ENCODE results near the gene ZNF768.
"Not testable (repeated sequence)": the region's sequence is repeated elsewhere in the genome, so short reads cannot be mapped to it uniquely, and the experiment has no call there.

The ZNF768 gene

DNA sequence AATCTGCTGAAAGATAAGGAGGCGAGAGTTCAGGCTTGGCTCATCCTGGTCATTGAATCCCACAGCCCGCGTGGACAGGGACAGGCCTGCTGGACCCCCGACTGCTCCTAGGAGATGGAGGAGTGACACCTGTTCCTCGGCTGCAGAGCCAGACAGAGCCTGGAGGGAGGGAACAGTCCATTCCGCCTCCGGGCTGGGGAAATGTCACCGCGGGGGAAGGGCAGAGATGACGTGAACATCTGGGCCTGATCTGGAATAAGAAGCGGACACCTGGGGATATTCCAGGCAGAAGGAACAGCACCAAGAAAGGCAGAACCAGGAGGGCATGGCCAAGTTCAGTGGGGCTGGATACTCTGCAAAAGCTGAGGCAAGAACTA is 6.8 kb upstream of the ZNF768 start:
- DNase-seq (ENCODE audit: low spot score), result no peak

DNA sequence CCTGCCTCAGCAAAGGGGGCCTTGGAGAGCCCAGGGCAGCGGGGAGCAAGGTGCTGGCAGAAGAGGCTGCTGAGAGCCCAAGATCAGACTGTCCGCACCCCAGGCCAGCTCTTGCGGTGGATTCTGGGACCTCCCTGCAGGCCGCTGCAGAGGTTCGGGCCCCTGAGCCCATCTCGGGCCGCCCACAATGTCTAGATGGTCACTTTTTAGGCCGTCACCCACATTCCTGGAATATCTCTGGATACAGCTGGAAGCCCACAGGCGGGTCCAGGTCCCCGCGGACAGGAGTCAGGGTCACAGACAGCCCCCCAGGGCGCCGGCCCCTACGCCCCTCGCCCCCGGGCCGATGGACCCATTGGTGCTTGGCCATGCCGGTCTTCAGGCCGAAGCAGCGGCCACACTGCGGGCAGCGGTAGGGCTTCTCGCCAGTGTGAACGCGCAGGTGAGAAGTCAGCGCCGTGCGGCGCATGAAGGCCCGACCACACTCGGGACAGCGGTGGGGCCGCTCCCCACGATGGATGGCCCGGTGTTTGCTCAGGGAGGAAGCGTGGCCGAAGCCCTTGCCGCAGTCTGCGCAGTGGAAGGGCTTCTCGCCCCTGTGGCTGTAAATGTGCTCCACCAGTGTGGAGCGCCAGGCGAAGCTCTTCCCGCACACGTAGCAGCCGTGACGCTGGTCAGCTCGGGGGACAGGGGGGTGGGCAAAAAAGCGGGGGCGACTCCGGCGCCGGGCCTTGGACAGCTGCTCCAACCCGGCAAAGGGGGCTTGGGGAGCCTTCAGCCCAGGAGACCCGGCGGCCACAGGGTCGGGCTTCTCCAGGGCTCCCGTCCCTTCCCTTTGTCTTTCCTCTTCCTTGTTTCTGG is 6.1 kb upstream of the ZNF768 start:
- DNase-seq (ENCODE audit: low spot score), result no peak

DNA sequence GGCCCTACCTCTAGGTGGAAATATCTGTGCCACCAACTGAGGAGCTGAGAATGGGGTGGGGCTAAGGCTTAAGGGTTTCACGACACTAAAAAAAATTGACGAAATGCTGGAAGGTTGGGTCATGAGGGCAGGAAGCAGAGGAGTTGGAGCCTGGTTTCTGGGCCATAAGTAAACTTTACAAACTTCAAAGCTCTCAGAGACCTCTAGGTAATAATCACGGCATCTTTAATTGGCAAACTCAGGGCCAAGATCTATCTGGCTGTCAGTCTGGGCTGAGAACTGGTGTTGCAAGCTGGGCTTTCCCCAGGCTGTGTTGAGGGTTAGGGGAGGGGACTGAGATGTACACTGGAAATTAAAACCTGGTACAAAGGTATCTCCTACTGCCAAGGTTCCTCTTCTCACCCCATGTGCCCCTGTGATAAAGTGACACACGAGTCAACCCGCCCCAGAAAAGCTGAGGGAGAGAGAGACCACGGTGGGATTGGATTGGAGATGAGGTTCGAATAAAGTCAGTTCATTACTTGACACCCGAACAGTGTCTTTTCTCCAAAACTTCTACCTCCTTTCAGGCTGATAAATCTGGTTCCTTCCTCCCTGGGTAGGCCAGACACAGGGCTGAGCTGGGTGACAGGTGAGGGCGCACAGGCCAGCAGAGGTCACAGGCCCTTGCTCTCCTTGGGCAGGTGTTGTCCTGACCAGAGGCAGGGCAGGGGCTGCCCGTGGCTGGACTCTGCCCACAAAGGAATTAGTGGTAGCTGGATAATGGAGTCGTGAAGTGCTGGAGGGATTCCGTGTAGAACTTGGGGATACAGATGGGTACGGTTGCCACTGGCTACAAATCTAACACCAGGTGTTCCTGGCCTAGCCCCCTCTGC is 4.0 kb upstream of the ZNF768 start:
- DNase-seq (ENCODE audit: low spot score), result no peak

DNA sequence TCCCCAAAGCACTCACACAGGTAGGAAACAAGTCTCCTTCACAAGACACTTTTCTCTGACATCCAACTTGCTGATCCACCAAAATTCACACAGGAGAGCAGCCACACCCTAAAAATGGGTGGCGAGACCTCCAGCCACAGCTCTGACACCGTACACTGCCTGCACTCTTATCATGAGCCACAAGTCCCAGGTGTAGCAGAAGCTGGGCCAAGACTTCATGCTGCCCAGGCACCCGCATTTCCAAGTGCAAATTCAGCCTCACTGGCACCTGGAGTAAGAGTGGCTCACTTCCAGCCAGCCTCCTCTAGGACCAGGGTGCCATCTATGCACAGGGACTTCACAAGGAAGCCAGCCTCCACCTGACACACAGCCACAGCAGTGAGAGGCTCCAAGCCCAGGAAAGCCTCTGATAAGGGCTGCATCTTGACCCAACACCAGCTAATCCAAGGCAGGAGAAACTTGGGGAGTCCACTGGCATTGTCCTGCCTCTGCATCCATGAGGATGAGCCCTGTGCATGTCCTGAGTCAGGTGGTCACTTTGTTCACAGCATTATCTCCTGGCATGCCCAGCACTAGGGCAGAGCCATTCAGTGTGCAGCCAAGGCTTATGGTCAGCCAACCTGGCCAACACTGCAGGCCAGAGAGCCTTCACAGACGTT is 2.6 kb upstream of the ZNF768 start:
- DNase-seq (ENCODE audit: low spot score), result no peak

DNA sequence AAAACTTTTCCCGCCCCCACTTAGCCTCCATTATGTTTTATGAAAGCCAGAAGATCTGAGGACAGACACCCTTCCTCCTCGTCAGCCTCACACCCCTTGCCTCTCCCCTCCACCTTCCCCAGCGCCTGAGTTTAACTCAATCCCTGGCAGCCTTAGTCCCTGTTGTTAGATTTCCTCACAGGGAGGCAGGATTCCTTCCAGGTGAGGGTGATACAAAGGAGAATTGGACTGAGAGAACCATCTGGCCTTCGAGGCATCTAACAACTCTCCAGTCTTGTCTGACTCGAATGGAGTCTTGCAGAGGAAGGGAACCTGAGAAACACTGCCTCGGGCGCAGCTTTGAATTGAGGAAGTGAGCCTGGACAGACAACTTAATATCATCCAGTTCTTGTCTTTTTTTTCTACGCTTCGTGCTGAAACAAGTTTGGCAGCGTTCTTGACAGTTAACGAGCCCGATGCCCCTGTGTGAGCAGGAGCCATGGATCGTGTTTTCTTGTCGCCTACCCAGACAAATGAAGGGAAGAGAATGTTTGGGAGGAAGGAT is 1.3 kb upstream of the ZNF768 start:
- DNase-seq (ENCODE audit: low spot score), result no peak

DNA sequence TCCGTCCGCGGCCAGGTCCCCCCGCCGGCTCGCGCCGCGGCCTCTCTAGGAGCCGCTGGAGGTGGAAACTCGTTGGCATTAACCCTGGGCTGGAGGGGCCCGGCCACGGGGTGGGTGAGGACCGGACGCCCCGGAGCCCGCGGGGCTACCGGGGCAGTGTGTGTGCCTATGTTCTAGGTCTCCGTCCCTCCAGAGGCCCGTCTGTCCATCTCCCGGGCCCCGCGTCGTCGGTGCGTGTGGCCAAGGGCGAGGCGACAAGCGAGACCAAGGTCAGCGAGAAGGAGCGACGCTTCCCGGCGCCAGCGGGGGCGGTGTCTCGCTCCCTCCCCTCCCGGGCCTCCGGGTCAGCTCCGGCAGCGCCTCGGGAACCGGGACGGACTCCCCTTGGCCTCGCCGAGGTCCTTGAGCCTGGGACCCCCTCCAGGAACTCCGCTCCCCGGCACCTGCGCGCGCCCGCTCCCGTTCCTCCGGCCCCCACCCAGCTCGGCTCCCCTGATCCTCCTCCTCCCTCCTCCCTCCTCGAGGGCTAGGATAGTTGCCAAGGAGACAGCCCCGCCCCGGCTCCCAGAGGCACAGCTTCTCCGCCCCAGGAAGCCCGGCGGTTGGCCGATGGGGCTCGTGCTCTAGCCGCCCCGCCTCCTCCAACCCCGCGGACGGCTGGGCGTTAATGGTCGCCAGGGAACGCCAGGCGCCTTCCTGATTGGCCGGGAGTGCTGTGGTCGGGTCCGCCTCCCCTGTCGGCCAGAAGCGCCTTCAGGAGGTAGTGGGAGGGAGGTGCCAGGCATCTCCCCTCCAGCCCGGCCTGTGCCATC is 663 bp upstream of the ZNF768 start:
- peak; percentile 99 for DNase-seq (ENCODE audit: low spot score)

DNA sequence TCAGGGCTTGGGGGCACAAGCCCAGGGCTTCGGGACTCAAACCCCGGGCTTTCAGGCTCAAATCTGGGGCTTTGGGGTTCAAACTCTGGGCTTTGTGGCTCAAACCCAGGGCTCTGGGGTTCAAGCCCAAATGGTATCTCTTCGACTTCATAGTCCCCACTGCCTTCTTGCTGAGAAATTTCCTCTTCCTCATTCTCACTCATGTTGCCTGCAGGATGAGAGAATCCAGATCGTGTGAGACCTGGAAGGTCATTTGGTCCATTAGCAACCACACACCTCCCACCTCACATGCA is 576 bp downstream of the ZNF768 start:
- no peak for DNase-seq (ENCODE audit: low spot score)

DNA sequence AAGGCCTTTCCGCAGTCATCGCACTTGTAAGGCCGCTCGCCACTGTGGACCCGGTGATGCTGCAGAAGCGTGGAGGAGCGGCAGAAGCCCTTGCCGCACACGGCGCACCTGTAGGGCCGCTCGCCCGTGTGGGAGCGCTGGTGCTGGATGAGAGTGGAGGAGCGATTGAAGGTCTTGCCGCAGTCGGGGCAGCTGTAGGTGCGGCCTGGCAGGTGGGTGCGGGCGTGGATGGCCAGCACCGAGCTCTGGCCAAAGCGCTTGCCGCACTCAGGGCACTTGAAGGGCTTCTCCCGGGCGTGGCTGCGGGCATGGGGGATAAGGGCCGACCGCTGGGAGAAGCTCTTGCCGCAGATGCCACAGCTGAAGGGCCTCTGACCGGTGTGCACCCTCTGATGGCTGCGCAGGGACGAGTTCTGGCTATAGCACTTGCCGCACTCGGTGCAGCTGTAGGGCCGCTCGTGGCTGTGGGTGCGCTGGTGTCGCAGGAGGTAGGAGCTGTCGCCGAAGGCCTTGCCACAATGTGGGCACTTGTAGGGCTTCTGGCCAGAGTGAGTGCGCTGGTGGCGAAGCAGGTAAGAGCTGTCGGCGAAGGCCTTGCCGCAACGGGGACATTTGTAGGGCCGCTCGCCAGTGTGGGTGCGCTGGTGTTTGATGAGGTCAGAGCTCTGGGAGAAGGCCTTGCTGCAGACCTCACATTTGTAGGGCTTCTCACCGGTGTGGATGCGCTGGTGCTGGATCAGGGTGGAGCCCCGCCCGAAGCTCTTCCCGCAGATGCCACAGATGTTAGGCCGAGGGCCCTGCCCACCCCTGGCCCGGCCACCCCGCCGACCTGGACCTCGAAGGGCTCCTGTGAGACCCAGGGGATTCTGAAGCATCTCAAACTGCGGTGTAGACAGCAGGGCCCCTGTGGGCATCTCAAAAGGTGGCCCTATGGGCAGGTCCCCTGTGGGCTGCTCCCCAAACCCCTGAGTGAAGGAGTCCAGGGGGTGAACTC is 1.5 kb downstream of the ZNF768 start:
- no peak for DNase-seq (ENCODE audit: low spot score)

DNA sequence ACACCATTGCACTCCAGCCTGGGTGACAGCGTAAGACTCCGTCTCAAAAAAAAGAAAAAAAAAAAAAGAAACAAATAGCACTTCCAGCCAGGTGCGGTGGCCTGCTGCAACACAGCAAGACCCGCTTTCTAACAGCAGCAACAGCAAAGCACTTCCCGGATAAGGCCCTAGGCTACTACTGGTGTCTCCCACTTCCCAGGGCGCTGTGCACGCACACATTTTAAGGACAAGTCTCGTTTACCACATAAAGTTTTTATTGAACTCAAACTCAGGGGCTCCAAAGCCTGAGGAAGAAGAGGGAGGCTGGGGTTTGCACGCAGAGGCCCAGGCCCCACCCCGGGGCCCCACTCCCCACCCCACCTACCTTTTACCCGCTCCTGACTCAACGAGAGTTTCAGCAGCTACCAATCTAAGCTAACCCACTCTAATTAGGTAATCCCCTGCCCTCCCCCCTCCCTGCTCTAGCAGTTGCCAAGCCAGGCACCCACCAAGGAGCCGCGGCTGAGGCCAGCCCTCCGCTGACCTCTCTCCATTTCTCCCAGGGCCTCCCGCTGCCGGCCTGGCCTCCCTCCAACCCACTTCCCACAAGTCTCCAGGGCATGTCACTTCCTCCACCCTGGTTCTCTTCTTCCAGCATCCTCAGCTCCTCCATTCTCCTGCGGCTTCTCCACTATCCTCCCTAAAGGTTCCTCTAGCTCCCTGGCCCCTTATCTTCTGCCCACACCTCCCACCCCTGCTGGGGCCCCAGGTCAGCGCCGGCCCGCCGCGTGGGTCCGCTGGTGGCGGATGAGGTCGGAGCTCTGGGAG is 2.4 kb downstream of the ZNF768 start:
- no peak for DNase-seq (ENCODE audit: low spot score)

DNA sequence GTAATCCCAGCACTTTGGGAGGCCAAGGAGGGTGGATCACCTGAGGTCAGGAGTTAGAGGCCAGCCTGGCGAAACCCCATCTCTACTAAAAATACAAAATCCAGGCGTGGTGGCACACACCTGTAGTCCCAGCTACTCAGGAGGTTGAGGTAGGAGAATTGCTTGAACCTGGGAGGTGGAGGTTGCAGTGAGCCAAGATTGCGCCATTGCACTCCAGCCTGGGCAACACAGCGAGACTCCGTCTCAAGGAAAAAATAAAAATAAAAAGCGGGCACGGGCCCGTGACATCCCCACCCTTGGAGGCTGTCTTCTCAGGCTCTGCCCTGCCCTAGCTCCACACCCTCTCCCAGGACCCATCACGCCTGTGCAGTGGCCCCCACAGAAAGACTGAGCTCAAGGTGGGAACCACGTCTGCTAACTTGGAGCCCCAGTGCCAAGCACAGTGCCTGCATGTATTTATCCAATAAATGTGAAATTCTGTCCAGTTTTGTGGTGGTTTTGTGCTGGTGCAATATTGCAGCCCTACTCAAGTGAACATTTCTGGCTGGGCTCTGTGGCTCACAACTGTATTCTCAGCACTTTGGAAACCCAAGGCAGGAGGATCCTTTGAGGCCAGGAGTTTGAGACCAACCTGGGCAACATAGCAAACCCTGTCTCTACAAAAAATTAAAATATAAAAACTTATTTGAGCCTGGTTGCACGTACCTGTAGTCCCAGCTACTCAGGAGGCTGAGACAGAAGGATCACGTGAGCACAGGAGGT is 3.5 kb downstream of the ZNF768 start:
- not testable (repeated sequence) for DNase-seq (ENCODE audit: low spot score)

DNA sequence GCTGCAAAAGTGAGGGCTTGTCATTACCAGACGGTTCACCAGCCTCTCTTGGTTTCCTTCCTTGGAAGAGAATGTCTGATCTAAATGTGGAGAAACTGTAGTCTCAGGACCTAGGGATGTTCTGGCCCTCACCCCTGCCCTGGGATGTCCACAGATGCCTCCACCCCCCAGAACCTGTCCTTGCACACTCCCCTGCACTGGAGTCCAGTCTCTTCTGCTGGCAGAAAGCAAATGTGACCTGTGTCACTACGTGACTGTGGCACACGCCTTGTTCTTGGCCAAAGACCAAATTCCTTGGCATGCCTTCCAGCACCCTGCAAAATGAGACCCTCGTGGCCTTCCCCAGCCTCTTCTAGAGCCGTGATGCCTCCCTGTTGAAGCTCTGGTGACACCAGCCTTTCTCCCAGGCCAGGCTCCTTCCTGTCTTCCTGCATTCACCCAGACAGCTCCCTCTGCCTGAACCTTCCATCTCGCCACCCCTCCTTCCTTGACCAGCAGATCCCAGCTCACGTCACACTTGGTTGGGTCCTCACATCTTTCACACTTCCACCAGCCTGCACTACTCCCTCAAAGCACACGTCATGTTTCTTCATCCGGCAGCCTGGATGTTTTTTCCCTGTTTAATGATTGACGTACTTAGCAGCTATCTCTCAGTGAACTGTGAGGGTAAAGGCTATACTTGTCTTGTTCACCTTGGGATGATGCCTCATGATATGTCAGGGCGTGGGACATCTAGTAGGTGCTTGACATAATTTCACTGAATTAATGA is 4.3 kb downstream of the ZNF768 start:
- DNase-seq (ENCODE audit: low spot score), result no peak

DNA sequence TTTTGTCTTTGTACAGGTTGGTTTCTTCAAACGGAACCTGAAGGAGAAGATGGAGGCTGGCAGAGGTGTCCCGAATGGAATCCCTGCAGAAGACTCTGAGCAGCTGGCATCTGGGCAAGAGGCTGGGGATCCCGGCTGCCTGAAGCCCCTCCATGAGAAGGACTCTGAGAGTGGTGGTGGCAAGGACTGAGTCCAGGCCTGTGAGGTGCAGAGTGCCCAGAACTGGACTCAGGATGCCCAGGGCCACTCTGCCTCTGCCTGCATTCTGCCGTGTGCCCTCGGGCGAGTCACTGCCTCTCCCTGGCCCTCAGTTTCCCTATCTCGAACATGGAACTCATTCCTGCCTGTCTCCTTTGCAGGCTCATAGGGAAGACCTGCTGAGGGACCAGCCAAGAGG is 4.9 kb downstream of the ZNF768 start:
- no peak for DNase-seq (ENCODE audit: low spot score)

DNA sequence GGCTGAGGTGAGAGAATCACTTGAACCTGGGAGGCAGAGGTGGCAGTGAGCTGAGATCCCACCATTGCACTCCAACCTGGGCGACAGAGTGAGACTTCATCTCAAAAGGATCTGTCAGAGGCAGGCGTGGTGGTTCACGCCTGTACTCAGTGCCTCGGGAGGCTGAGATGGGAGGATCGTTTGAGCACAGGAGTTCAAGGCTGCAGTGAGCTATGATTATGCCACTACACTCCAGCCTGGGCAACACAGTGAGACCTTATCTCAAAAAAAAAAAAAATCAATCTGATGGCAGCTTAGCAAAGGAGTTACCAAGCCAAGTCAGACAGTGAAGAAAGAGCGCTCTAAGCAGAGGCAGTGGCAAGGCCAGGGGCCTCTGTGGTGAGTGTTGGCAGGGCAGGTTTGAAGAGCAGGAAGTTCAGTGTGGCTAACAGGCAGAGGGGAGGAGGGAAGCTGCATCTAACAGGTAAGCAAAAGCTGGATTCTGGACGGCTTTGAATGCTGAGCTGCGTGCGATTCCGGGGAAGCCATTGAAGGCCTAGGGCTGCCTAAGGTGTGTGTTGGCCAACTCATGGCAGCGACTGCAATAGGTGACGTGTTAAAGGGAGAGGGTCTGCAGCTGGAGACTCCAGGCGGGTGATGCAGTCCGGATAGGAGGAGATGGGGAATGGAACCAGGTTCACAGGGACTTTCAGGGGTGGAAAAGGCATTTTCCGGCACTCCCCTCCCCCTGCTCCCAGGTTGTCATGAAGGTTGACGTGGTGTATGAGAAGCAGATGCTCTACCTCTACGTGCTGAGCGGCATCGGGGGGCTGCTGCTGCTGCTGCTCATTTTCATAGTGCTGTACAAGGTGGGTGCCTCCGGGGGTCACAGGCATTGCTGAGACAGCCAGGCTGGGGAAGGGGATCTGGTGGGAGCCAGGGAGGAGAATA is 7.0 kb downstream of the ZNF768 start:
- no peak for DNase-seq (ENCODE audit: low spot score)

DNA sequence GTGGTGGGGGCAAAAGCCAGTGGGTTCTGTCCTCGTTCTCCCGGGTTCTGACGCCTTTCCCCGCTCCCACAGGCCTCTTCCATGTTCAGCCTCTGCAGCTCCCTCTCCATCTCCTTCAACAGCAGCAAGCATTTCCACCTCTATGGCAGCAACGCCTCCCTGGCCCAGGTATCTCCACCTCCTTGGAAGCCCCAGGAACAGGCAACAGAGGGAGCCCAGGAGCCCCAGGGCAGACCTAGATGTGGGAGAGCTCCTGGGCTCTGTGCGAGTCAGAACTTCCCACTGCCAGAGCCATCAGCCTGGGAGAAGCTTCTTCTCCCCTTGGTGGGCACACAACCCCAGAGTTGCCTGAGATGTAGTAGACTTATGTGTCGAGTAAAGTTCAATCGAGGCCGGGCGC is 7.8 kb downstream of the ZNF768 start:
- DNase-seq (ENCODE audit: low spot score), result no peak

DNA sequence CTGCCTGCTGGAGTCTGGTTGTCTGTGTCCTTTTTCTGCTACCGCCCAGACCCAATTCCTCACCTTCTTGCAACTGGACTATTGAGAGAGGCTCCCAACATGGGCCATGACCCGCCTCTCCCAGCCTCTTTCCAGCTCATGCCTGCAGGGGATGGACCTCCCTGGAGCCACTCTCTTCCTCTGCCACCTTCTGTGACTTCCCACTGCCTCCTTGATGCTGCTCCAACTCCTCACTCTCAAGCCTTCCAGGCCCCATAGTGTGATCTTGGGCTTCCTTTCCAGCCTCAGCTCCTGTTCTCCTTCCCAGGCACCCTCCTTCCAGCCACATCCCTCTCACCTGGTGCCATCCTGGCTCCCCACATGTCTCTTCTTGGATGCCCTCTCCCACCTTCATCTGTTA is 11.1 kb downstream of the ZNF768 start:
- no peak for DNase-seq (ENCODE audit: low spot score)

DNA sequence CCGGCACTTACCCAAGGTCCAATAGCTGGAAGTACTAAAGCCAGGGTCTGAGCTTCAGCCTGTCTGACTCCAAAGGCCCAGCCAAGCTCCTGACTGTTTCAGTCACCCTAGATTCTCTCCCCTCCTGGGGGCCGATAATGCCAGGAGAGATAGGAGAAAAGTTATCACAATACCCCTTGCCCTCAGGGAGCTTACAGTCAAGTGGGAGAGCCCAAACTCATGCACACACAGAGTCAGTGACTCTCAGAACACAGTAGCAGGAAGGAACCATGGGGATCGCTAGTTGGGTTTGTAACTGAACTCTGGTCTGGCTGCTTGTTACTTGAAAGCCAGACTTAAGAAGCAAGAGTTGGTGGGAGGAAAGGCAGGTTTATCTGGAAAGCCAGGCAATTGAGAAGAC is 14.9 kb downstream of the ZNF768 start:
- no peak for DNase-seq (ENCODE audit: low spot score)

DNA sequence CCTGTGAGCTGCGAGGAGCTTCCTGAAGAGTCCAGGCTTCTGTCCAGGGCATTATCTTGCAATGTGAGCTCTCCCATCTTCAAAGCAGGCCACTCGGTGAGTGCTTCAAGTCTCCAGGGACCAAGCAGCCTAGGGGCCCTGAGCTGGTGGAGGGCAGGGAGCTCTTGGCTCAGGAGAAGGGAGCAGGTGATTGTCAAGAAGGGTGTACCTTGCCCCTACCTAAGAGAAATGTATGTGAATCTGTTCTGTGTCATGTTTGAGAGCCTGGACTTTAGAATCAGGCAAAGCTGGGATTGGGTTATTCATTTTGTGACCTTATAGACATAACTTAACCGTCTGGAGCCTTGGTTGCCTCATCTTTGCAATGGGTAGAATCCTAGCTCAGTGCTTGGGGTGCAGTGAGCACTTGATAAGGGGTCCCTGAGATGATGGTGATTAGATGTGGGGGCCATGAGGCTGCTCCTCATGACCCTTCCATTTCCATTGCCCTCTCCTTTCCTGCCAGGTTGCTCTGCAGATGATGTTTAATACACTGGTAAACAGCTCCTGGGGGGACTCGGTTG is 15.9 kb downstream of the ZNF768 start:
- no peak for DNase-seq (ENCODE audit: low spot score)

Data from left forelimb (tissue), 1 donor.